ENCODE measurements around the gene COL9A3. TPM values are rescaled to one million over a fixed set of nuclear protein-coding genes. Genes with fewer than 3 reads are reported as not detected.

COL9A3 gene
- polyA plus RNA-seq (2013, experiment 1 of 2): 0.79 TPM
- 0.44 TPM for polyA plus RNA-seq (2013, experiment 2 of 2)

- Histone ChIP-seq H3K79me1 (replicated peaks; ENCODE audit: low read length, poor library complexity, severe bottlenecking) (peaks cover 4% of the 10 kb centered on the region), H2BK15ac (ENCODE audit: low read depth, poor library complexity, severe bottlenecking) (peak within 1 kb of the TSS; percentile 86), H3K36me3 (ENCODE audit: control insufficient read depth in 1 of 2, insufficient read depth in 2 of 2, low read depth in 1 of 2, low read length in 2 of 2) (peaks cover 7 to 25% of the 10 kb centered on the region in 2 experiments), H3K4me2 (ENCODE audit: low read length, poor library complexity, severe bottlenecking) (peak within 1 kb of the TSS; percentile 64), H3K4me1 (ENCODE audit: control insufficient read depth, insufficient read depth, low read depth, low read length) (peaks cover 50% of the 10 kb centered on the region), H3K14ac (ENCODE audit: low read length in 2 of 2) (peak within 1 kb of the TSS in 1 of 2 experiments; percentile 28), H3K27me3 (ENCODE audit: control insufficient read depth in 1 of 2, insufficient read depth in 1 of 2, low read length in 2 of 2) (peaks cover 25 to 40% of the 10 kb centered on the region in 2 experiments), H2BK12ac (ENCODE audit: low read length in 2 of 2) (no peak within 1 kb of the TSS), H4K8ac (ENCODE audit: low read length) (no peak within 1 kb of the TSS), H3K27ac (ENCODE audit: low read length, poor library complexity, severe bottlenecking) (no peak within 1 kb of the TSS), H2BK120ac (ENCODE audit: low read depth, low read length) (no peak within 1 kb of the TSS), H2AFZ (ENCODE audit: low read depth, low read length) (no peak within 1 kb of the TSS), H3K18ac (ENCODE audit: low read depth in 1 of 2, low read length in 2 of 2) (no peak within 1 kb of the TSS), H3K4ac (ENCODE audit: low read depth in 1 of 2, low read length in 2 of 2) (no peak within 1 kb of the TSS), H3K4me3 (ENCODE audit: insufficient read depth in 1 of 2, low read depth in 1 of 2, low read length in 2 of 2) (peak within 1 kb of the TSS; percentile 25 to 33), H3K23ac (ENCODE audit: low read length in 2 of 2) (no peak within 1 kb of the TSS), H4K91ac (ENCODE audit: low read length) (no peak within 1 kb of the TSS), H3K9ac (ENCODE audit: low read length) (no peak within 1 kb of the TSS), H2AK5ac (ENCODE audit: low read length, severe bottlenecking) (no peak within 1 kb of the TSS), H2BK5ac (ENCODE audit: low read depth, low read length, poor library complexity, severe bottlenecking) (no peak within 1 kb of the TSS), H3K9me3 (ENCODE audit: control insufficient read depth, low read length) (no peaks in the 10 kb centered on the region)
- 17% methylated on average over 55 of the region's 108 CpGs for WGBS
- no peak for DNase-seq
Observed at GRCh38 chr20:62816884-62817873, at the start of gene COL9A3. TSS of gene COL9A3 (plus strand) at chr20:62817050. CDS start at chr20:62817065, 15 bp downstream.

GRCh38 chr20:62768234-62768546 lies 48.7 kb upstream of the COL9A3 start:
- H3K9ac ChIP-seq (ENCODE audit: low read length): no peak overlapping the region
- H3K14ac ChIP-seq (ENCODE audit: low read length in 2 of 2): no peak overlapping the region
- H3K79me1 ChIP-seq (replicated peaks; ENCODE audit: low read length, poor library complexity, severe bottlenecking): no peaks in the 10 kb centered on the region
- 73% methylated on average over 8 of the region's 8 CpGs for WGBS
- H4K91ac ChIP-seq (ENCODE audit: low read length): no peak overlapping the region
- H2BK120ac ChIP-seq (ENCODE audit: low read depth, low read length): no peak overlapping the region
- H3K4ac ChIP-seq (ENCODE audit: low read depth in 1 of 2, low read length in 2 of 2): no peak overlapping the region
- H2BK15ac ChIP-seq (ENCODE audit: low read depth, poor library complexity, severe bottlenecking): no peak overlapping the region
- no peak overlapping the region for H2BK12ac ChIP-seq (ENCODE audit: low read length in 2 of 2)
- H3K4me3 ChIP-seq (ENCODE audit: insufficient read depth in 1 of 2, low read depth in 1 of 2, low read length in 2 of 2): peak overlapping the region in 1 of 2 experiments; percentile 22
- no peak overlapping the region for H2BK5ac ChIP-seq (ENCODE audit: low read depth, low read length, poor library complexity, severe bottlenecking)
- H2AK5ac ChIP-seq (ENCODE audit: low read length, severe bottlenecking): no peak overlapping the region
- H3K4me1 ChIP-seq (ENCODE audit: control insufficient read depth, insufficient read depth, low read depth, low read length): peaks cover 12% of the 10 kb centered on the region
- peaks cover 43 to 68% of the 10 kb centered on the region in 2 experiments for H3K27me3 ChIP-seq (ENCODE audit: control insufficient read depth in 1 of 2, insufficient read depth in 1 of 2, low read length in 2 of 2)
- DNase-seq: no peak
- H3K9me3 ChIP-seq (ENCODE audit: control insufficient read depth, low read length): no peaks in the 10 kb centered on the region
- no peak overlapping the region for H2AFZ ChIP-seq (ENCODE audit: low read depth, low read length)
- no peak overlapping the region for H3K23ac ChIP-seq (ENCODE audit: low read length in 2 of 2)
- no peaks in the 10 kb centered on the region for H3K36me3 ChIP-seq (ENCODE audit: control insufficient read depth in 1 of 2, insufficient read depth in 2 of 2, low read depth in 1 of 2, low read length in 2 of 2)
- no peak overlapping the region for H3K27ac ChIP-seq (ENCODE audit: low read length, poor library complexity, severe bottlenecking)
- H3K4me2 ChIP-seq (ENCODE audit: low read length, poor library complexity, severe bottlenecking): no peak overlapping the region
- H4K8ac ChIP-seq (ENCODE audit: low read length): no peak overlapping the region
- H3K18ac ChIP-seq (ENCODE audit: low read depth in 1 of 2, low read length in 2 of 2): no peak overlapping the region

- Histone ChIP-seq H2BK120ac (ENCODE audit: low read depth, low read length) (no peak overlapping the region), H3K79me1 (replicated peaks; ENCODE audit: low read length, poor library complexity, severe bottlenecking) (no peaks in the 10 kb centered on the region), H3K4me3 (ENCODE audit: insufficient read depth in 1 of 2, low read depth in 1 of 2, low read length in 2 of 2) (peak overlapping the region in 1 of 2 experiments; percentile 22), H2BK12ac (ENCODE audit: low read length in 2 of 2) (no peak overlapping the region), H3K14ac (ENCODE audit: low read length in 2 of 2) (peak overlapping the region in 1 of 2 experiments; percentile 13), H2BK15ac (ENCODE audit: low read depth, poor library complexity, severe bottlenecking) (no peak overlapping the region), H3K27ac (ENCODE audit: low read length, poor library complexity, severe bottlenecking) (no peak overlapping the region), H2AFZ (ENCODE audit: low read depth, low read length) (no peak overlapping the region), H3K4me1 (ENCODE audit: control insufficient read depth, insufficient read depth, low read depth, low read length) (peaks cover 12% of the 10 kb centered on the region), H3K9ac (ENCODE audit: low read length) (no peak overlapping the region), H3K4ac (ENCODE audit: low read depth in 1 of 2, low read length in 2 of 2) (no peak overlapping the region), H3K9me3 (ENCODE audit: control insufficient read depth, low read length) (no peaks in the 10 kb centered on the region), H4K8ac (ENCODE audit: low read length) (no peak overlapping the region), H2AK5ac (ENCODE audit: low read length, severe bottlenecking) (no peak overlapping the region), H2BK5ac (ENCODE audit: low read depth, low read length, poor library complexity, severe bottlenecking) (no peak overlapping the region), H3K23ac (ENCODE audit: low read length in 2 of 2) (no peak overlapping the region), H3K36me3 (ENCODE audit: control insufficient read depth in 1 of 2, insufficient read depth in 2 of 2, low read depth in 1 of 2, low read length in 2 of 2) (no peaks in the 10 kb centered on the region), H3K18ac (ENCODE audit: low read depth in 1 of 2, low read length in 2 of 2) (no peak overlapping the region), H3K27me3 (ENCODE audit: control insufficient read depth in 1 of 2, insufficient read depth in 1 of 2, low read length in 2 of 2) (peaks cover 48 to 67% of the 10 kb centered on the region in 2 experiments), H3K4me2 (ENCODE audit: low read length, poor library complexity, severe bottlenecking) (no peak overlapping the region), H4K91ac (ENCODE audit: low read length) (no peak overlapping the region)
- DNase-seq: no peak
- 77% methylated on average over 21 of the region's 21 CpGs for WGBS
Observed at GRCh38 chr20:62768551-62769287, 48.1 kb upstream of the COL9A3 start.

Measured in mesenchymal stem cell (in vitro differentiated cells and primary cell).